ENCODE data around the gene RAB30. TPM values are rescaled to one million over a fixed set of nuclear protein-coding genes. Genes with fewer than 3 reads are reported as not detected.

Gene RAB30
- total and polyA plus RNA-seq, 2 donors from 2014 or later, result 3.1 to 15.2 TPM

- intact Hi-C loops (cut with DNase I), result no loop called here
- H3K4me1 ChIP-seq (ENCODE audit: control insufficient read depth in 2 of 3, insufficient read depth in 2 of 3, low read depth in 1 of 3, low read length in 3 of 3), result no peaks in the 10 kb centered on the region
- no peak overlapping the region for H3K9ac ChIP-seq (ENCODE audit: low read length in 3 of 3)
- FAIRE-seq (no peak), DNase-seq (no peak)
- H3K27ac ChIP-seq (ENCODE audit: low read depth in 2 of 2, low read length in 2 of 2), result no peak overlapping the region
- H3K4me3 ChIP-seq (ENCODE audit: low read length in 3 of 3), result no peak overlapping the region
- no peaks in the 10 kb centered on the region for H3K36me3 ChIP-seq (ENCODE audit: control insufficient read depth in 2 of 3, insufficient read depth in 3 of 3, low read length in 3 of 3)
- no peaks in the 10 kb centered on the region for H3K9me3 ChIP-seq (ENCODE audit: control insufficient read depth in 2 of 3, insufficient read depth in 1 of 3, low read length in 3 of 3)
- TF ChIP-seq CTCF (IDR thresholded peaks at IDR 0.05; ENCODE audit: borderline replicate concordance, extremely low read depth, insufficient read depth), result no peak
- no peaks in the 10 kb centered on the region for H3K27me3 ChIP-seq (ENCODE audit: control insufficient read depth, insufficient read depth, low read length)
These were observed 73.0 kb downstream of the RAB30 start for GRCh38 chr11:82998697-82999096.

GRCh38 chr11:82996966-82997606 is 74.6 kb downstream of the RAB30 start:
- TF ChIP-seq CTCF (IDR thresholded peaks at IDR 0.05; ENCODE audit: borderline replicate concordance, extremely low read depth, insufficient read depth), result no peak
- no peaks in the 10 kb centered on the region for H3K9me3 ChIP-seq (ENCODE audit: control insufficient read depth in 2 of 3, insufficient read depth in 1 of 3, low read length in 3 of 3)
- H3K4me1 ChIP-seq (ENCODE audit: control insufficient read depth in 2 of 3, insufficient read depth in 2 of 3, low read depth in 1 of 3, low read length in 3 of 3), result no peaks in the 10 kb centered on the region
- H3K27ac ChIP-seq (ENCODE audit: low read depth in 2 of 2, low read length in 2 of 2), result no peak overlapping the region
- H3K36me3 ChIP-seq (ENCODE audit: control insufficient read depth in 2 of 3, insufficient read depth in 3 of 3, low read length in 3 of 3), result no peaks in the 10 kb centered on the region
- H3K9ac ChIP-seq (ENCODE audit: low read length in 3 of 3), result no peak overlapping the region
- peak in 1 of 5 donors; percentile 13 for DNase-seq
- no peak for FAIRE-seq
- intact Hi-C loops (cut with DNase I), result no loop called here
- no peak overlapping the region for H3K4me3 ChIP-seq (ENCODE audit: low read length in 3 of 3)
- H3K27me3 ChIP-seq (ENCODE audit: control insufficient read depth, insufficient read depth, low read length), result no peaks in the 10 kb centered on the region

- intact Hi-C loops (cut with DNase I), result no loop called here
- no peaks in the 10 kb centered on the region for H3K4me1 ChIP-seq (ENCODE audit: control insufficient read depth in 2 of 3, insufficient read depth in 2 of 3, low read depth in 1 of 3, low read length in 3 of 3)
- H3K27ac ChIP-seq (ENCODE audit: low read depth in 2 of 2, low read length in 2 of 2), result no peak overlapping the region
- H3K9ac ChIP-seq (ENCODE audit: low read length in 3 of 3), result no peak overlapping the region
- peak in 1 of 5 donors; percentile 27 for DNase-seq
- no peaks in the 10 kb centered on the region for H3K9me3 ChIP-seq (ENCODE audit: control insufficient read depth in 2 of 3, insufficient read depth in 1 of 3, low read length in 3 of 3)
- H3K36me3 ChIP-seq (ENCODE audit: control insufficient read depth in 2 of 3, insufficient read depth in 3 of 3, low read length in 3 of 3), result no peaks in the 10 kb centered on the region
- no peak for TF ChIP-seq CTCF (IDR thresholded peaks at IDR 0.05; ENCODE audit: borderline replicate concordance, extremely low read depth, insufficient read depth)
- no peak overlapping the region for H3K4me3 ChIP-seq (ENCODE audit: low read length in 3 of 3)
- no peak for FAIRE-seq
- no peaks in the 10 kb centered on the region for H3K27me3 ChIP-seq (ENCODE audit: control insufficient read depth, insufficient read depth, low read length)
These were observed 75.8 kb downstream of the RAB30 start for GRCh38 chr11:82995754-82996398.

Data from kidney (tissue), 14 donors.